ENCODE data around the gene CDC40.
"Not testable (repeated sequence)": the region's sequence is repeated elsewhere in the genome, so short reads cannot be mapped to it uniquely, and the experiment has no call there.

CDC40 gene

DNA sequence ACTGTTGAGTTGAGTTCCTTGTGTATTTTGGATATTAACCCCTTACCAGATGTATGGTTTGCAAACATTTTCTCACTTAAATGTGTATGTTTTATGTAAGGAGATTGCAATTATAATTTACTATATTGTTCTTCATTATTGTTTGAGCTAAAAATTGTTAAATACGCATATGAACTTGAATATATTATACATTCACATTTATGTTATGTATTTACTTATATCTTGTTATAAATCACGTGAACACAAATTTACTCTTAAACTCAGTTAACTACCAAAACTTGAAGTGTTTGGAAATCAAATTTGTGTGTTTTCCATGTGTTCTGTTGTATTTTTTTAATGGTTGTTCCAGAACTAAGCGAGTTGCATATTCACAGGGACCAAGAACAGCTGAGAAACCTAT lies 18.3 kb downstream of the CDC40 start:
- no peak for DNase-seq (ENCODE audit: low read depth in 2 of 2, low spot score in 1 of 2)

DNA sequence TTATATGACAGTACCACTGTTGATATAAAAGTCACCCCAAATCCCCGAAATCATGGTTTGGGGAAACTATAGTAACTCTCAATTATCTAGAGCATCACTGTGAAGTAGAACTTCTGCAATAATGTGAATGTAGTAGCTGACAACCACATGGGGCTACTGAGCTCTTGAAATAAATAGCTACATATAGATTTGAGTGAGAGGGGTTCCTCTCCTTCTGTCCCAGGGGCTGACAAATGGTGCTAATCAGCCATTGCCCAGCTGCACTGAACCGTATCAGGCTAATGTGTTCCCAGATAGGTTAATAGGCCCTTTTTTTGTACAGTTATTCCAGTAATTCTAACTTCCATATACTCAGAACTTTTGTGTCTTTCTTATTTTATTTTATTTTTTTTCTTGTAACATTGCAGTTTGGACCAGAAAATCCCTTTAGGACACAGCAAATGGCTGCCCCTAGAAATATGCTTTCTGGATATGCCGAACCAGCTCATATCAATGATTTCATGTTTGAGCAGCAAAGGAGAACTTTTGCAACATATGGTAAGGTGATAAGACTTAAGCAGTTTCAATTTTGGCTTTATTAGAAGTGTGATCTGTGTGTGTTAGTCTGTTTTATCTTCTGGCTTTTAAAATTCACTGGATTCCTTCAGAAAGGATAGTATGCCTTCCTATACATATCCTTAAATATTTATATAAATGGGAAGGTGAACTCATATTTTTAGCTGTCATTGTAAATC lies 21.1 kb downstream of the CDC40 start:
- DNase-seq (ENCODE audit: low read depth in 2 of 2, low spot score in 1 of 2), result no peak

GRCh38 chr6:110207652-110208051 lies 27.4 kb downstream of the CDC40 start:
- no peak for DNase-seq (ENCODE audit: low read depth in 2 of 2, low spot score in 1 of 2)

GRCh38 chr6:110211753-110212152 lies 31.5 kb downstream of the CDC40 start:
- DNase-seq (ENCODE audit: low read depth in 2 of 2, low spot score in 1 of 2), result no peak

DNA sequence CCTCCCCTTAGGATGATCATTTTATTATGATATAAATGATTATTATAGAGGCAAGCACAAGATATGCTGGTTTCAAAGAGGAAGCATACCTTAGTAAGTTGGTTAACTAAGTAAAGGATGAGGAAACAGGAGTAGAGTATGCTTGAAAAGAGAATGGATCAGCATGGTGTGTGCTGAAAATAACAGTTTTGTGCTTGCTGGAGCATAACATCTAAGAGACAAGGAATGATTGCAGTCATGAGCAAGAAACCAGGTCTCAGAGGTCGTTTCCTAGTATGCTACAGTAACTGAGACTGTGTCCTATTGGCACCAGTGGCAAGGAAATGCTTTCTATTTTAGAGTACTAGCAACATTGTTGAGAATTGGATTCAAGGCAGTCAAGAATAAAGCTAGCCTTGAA lies 34.1 kb downstream of the CDC40 start:
- DNase-seq (ENCODE audit: low read depth in 2 of 2, low spot score in 1 of 2), result no peak

DNA sequence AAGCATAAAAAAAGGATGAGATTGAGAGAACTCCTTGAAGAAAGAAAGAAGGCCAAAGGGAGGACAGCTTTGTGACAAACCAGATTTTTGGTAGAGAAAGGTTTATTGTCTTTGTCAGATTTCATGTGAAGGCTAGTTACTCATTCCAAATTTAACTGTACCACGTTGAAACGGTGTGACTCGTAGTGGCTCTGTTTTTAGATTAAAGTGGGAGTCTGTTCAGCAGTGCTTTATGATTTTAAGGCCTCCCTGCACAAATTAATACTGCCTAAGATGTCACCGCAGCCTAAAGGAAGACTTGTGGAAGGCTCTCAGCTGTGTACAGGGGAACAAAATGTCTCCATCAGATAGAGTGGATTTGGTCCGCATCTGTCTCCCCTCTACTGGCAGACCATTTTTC lies 35.9 kb downstream of the CDC40 start:
- DNase-seq (ENCODE audit: low read depth in 2 of 2, low spot score in 1 of 2), result no peak

GRCh38 chr6:110217266-110217665 lies 37.0 kb downstream of the CDC40 start:
- no peak for DNase-seq (ENCODE audit: low read depth in 2 of 2, low spot score in 1 of 2)

GRCh38 chr6:110221738-110222137 lies 41.5 kb downstream of the CDC40 start:
- no peak for DNase-seq (ENCODE audit: low read depth in 2 of 2, low spot score in 1 of 2)

GRCh38 chr6:110226261-110226660 lies 46.0 kb downstream of the CDC40 start:
- no peak for DNase-seq (ENCODE audit: low read depth in 2 of 2, low spot score in 1 of 2)

GRCh38 chr6:110232450-110232849 lies 52.2 kb downstream of the CDC40 start:
- no peak for DNase-seq (ENCODE audit: low read depth in 2 of 2, low spot score in 1 of 2)

GRCh38 chr6:110233770-110234374 lies 53.6 kb downstream of the CDC40 start:
- DNase-seq (ENCODE audit: low read depth in 2 of 2, low spot score in 1 of 2), result no peak

DNA sequence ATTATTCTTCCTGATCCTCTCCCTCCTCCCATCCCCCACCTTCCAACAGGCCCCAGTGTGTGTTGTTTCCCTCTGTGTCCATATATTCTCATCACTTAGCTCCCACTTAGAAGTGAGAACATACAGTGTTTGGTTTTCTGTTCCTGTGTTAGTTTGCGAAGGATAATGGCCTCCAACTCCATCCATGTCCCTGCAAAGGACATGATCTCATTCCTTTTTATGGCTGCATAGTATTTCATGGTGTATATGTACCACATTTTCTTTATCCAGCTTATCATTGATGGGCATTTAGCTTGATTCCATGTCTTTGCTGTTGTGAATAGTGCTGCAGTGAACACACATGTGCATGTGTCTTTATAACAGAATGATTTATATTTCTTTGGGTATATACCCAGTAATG lies 55.8 kb downstream of the CDC40 start:
- DNase-seq (ENCODE audit: low read depth in 2 of 2, low spot score in 1 of 2), result not testable (repeated sequence)

- DNase-seq (ENCODE audit: low read depth in 2 of 2, low spot score in 1 of 2), result no peak
Measured at GRCh38 chr6:110239526-110240274, 59.5 kb downstream of the CDC40 start.

- DNase-seq (ENCODE audit: low read depth in 2 of 2, low spot score in 1 of 2), result not testable (repeated sequence)
Measured at GRCh38 chr6:110244621-110245020, 64.4 kb downstream of the CDC40 start.

GRCh38 chr6:110246378-110246777 lies 66.2 kb downstream of the CDC40 start:
- DNase-seq (ENCODE audit: low read depth in 2 of 2, low spot score in 1 of 2), result no peak

DNA sequence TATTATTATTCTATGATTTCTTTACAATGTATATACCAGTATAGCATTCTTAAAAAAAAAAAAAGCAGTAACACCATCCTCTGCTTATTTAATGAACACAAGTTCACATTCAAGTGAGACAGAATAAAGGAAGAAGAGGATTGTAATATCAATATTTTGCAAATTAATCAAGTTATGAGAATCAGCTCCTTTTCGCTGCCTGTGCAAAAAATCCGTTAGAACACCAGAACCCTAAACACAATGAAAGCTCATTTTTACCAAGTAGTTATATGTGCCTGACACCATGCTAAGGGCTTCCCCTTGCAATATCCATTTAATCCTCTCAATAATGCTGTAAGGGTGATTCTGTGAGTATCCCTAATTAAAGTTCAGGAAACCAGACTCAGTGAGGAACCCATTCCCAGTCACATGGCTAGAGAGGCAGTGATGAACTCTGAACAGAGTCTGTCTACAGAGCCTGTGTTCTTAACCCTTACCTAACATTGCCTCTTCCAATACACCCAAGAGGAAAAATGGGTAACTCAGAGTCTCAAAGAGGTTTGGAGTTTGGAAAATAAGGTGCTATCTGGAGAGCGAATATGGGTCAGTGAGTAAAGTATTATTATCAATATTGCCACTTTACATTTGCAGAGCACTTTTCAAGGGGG lies 66.8 kb downstream of the CDC40 start:
- no peak for DNase-seq (ENCODE audit: low read depth in 2 of 2, low spot score in 1 of 2)

- no peak for DNase-seq (ENCODE audit: low read depth in 2 of 2, low spot score in 1 of 2)
Measured at GRCh38 chr6:110250058-110250457, 69.8 kb downstream of the CDC40 start.

DNA sequence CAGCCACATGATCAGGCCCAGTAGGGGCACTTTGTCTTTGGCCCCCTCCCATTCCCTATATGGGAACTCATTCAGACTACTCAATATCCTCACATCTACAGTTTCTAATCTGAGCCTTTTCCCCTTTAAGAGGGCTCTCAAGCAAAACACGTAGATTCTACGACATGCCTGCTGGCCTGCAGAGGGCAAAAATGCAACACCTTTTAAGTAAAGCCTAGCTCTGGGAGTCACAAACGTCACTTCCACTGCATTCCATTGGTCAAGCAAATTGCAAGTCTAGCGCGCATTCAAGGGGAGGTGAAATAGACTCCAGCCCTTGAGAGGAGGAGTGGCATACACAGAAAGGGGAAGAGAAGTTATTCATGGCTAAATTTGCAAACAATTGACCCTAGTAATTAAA lies 70.6 kb downstream of the CDC40 start:
- DNase-seq (ENCODE audit: low read depth in 2 of 2, low spot score in 1 of 2), result no peak

- no peak for DNase-seq (ENCODE audit: low read depth in 2 of 2, low spot score in 1 of 2)
Measured at GRCh38 chr6:110255211-110255750, 75.1 kb downstream of the CDC40 start.

GRCh38 chr6:110256366-110256765 lies 76.1 kb downstream of the CDC40 start:
- DNase-seq (ENCODE audit: low read depth in 2 of 2, low spot score in 1 of 2), result no peak

- DNase-seq (ENCODE audit: low read depth in 2 of 2, low spot score in 1 of 2), result no peak
Measured at GRCh38 chr6:110265273-110265672, 85.0 kb downstream of the CDC40 start.

- DNase-seq (ENCODE audit: low read depth in 2 of 2, low spot score in 1 of 2), result no peak
Measured at GRCh38 chr6:110266996-110267395, 86.8 kb downstream of the CDC40 start.
